K562 (cell line): ENCODE measurements around the gene SIGLEC9. TPM values are rescaled to one million over a fixed set of nuclear protein-coding genes. Genes with fewer than 3 reads are reported as not detected.
A peak's percentile ranks its signal among the peaks of the same experiment; 100 is the strongest.

Experiments
- E2F3 ChIP-seq: fragments of 250-450 bp; sonication (Bioruptor Pico); IDR thresholded peaks from 2 replicates; pipeline ENCODE4 v1.4.0; 2020; ENCODE audit warnings: mild to moderate bottlenecking
- FOSL1 ChIP-seq: fragments of 200-800 bp; sonication (Bioruptor generic); conservative IDR thresholded peaks from 2 replicates; pipeline ENCODE4 v1.6.1; 2016; ENCODE audit warnings: missing genetic modification characterization, missing compliant biosample characterization
- GABPB1 ChIP-seq: sonication (generic); formaldehyde crosslinking; IDR thresholded peaks from 2 replicates; pipeline ENCODE4 v1.8.0; 2022; ENCODE audit warnings: mild to moderate bottlenecking, missing genetic modification reagents
- GATAD2A ChIP-seq: fragments of 450-650 bp; IDR thresholded peaks from 2 replicates; pipeline ENCODE4 v1.6.1; 2017
- KLF6 ChIP-seq: fragments of 250-450 bp; sonication (Bioruptor Pico); IDR thresholded peaks from 2 replicates; pipeline ENCODE4 v1.4.0; 2020; ENCODE audit warnings: mild to moderate bottlenecking, moderate library complexity, borderline replicate concordance
- POLR2H ChIP-seq: IDR thresholded peaks from 2 replicates; pipeline ENCODE4 v1.6.1; 2016; ENCODE audit warnings: missing genetic modification characterization, low read depth, mild to moderate bottlenecking, control low read depth, missing compliant biosample characterization, moderate library complexity
- PPARD ChIP-seq: fragments of 250-450 bp; sonication (Bioruptor Pico); IDR thresholded peaks from 2 replicates; pipeline ENCODE4 v1.8.0; 2022; ENCODE audit warnings: inconsistent platforms, mild to moderate bottlenecking, moderate library complexity
- SIX5 ChIP-seq, 2 experiments: IDR thresholded peaks; 2 replicates each; pipeline ENCODE4 v1.6.1; 2011; ENCODE audit warnings: low read length in 2 of 2, borderline replicate concordance in 1 of 2, low read depth in 1 of 2, mild to moderate bottlenecking in 1 of 2, moderate library complexity in 1 of 2; ENCODE audit not compliant: insufficient read depth in 1 of 2
- SUPT5H ChIP-seq: fragments of 450-650 bp; IDR thresholded peaks from 2 replicates; pipeline ENCODE4 v1.6.1; 2016
- TBP ChIP-seq: optimal IDR thresholded peaks from 2 replicates; pipeline ENCODE3; 2011; ENCODE audit warnings: low read depth, low read length, improper control_type of control experiment
- polyA plus RNA-seq, 8 experiments: library from polyadenylated mRNA; depleted of rRNA in 4 of 8; stranded (reverse) in 5 of 8; unstranded in 3 of 8; fragments of >200 nt; fragmentation: Nextera tagmentation in 2 of 8; fragmentation: Illumina TruSeq in 1 of 8; extraction: Ambion mirVana in 2 of 8; extraction: Trizol in 1 of 8; gene quantifications; 2 replicates each; pipeline versions ENCODE4 v1.2.1 to v1.2.3, GENCODE V29; 2011 to 2014; ENCODE audit warnings: inconsistent platforms in 1 of 8, missing spikeins in 1 of 8
- total RNA-seq, 7 experiments: library from RNA; depleted of rRNA in 6 of 7; stranded (reverse); fragments of >200 nt in 6 of 7; fragmentation: Illumina TruSeq in 2 of 7; extraction: Trizol in 2 of 7; gene quantifications; 2 replicates each; pipeline versions ENCODE4 v1.2.1 to v1.2.3, GENCODE V29; 2011 to 2021; ENCODE audit warnings: low replicate concordance in 1 of 7
- TF ChIP-seq, protein P1 (sequence below): fragments of 250-450 bp; sonication (Bioruptor Pico); IDR thresholded peaks from 2 replicates; pipeline ENCODE4 v1.8.0; 2022; ENCODE audit warnings: moderate library complexity, mild to moderate bottlenecking, inconsistent platforms
- TF ChIP-seq, protein P2 (sequence below): fragments of 450-650 bp; IDR thresholded peaks from 2 replicates; pipeline ENCODE4 v1.7.1; 2018; ENCODE audit warnings: mild to moderate bottlenecking, low read depth; ENCODE audit not compliant: partially characterized antibody
- TF ChIP-seq, protein P3 (sequence below), 2 experiments: fragments of 450-650 bp; formaldehyde crosslinking in 1 of 2; IDR thresholded peaks; 2 replicates each; pipeline versions ENCODE4 v1.4.0 to v1.6.1; 2014 to 2020; ENCODE audit warnings: mild to moderate bottlenecking in 2 of 2, borderline replicate concordance in 1 of 2, low read depth in 1 of 2
- TF ChIP-seq, protein P4 (sequence below): sonication (generic); formaldehyde crosslinking; IDR thresholded peaks from 2 replicates; pipeline ENCODE4 v1.5.0; 2020; ENCODE audit warnings: missing genetic modification reagents

SIGLEC9 gene
- total and polyA plus RNA-seq, 9 of the 15 experiments (the other 6 are each of a cell fraction or from before 2014, with no cell fraction given), result 0.09 to 0.34 (median 0.22) TPM; not detected in 4

DNA sequence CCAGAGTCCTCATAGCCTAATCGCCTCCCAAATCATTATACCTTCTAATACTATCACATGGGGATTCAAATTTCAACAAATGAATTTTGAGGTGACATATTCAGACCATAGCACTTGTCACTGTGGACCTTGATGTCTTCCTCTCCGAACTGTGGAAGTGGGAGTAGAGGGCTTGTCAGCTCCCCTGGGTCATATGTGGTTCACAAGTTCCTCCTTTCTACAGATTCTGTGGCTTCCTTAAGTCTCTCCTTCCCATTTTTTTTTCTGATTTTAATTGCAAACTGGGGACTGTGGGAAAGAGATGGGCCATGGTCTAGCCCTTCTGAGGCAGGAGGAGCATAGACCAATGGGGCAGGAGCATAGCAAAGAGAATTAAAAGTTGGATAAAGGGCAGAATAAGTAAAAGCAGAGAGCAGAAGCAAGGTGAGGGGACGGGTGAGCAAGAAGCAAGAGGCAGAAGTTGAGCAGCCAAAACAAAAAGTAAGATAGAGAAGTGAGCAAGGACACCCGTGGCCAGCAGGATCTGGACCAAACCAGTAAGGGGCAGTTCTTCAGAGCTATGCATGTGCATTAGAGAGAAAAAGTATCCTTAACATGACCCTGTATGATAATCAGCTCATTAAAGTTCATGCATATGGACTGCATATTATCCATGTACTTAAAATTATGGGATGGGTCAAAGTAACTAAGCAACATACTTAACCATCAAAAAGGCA is 14.8 kb downstream of the SIGLEC9 start (continued):
- TF ChIP-seq, protein P1, sequence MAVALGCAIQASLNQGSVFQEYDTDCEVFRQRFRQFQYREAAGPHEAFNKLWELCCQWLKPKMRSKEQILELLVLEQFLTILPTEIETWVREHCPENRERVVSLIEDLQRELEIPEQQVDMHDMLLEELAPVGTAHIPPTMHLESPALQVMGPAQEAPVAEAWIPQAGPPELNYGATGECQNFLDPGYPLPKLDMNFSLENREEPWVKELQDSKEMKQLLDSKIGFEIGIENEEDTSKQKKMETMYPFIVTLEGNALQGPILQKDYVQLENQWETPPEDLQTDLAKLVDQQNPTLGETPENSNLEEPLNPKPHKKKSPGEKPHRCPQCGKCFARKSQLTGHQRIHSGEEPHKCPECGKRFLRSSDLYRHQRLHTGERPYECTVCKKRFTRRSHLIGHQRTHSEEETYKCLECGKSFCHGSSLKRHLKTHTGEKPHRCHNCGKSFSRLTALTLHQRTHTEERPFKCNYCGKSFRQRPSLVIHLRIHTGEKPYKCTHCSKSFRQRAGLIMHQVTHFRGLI (CRISPR knock-in tag), result no peak
- TF ChIP-seq, protein P2, sequence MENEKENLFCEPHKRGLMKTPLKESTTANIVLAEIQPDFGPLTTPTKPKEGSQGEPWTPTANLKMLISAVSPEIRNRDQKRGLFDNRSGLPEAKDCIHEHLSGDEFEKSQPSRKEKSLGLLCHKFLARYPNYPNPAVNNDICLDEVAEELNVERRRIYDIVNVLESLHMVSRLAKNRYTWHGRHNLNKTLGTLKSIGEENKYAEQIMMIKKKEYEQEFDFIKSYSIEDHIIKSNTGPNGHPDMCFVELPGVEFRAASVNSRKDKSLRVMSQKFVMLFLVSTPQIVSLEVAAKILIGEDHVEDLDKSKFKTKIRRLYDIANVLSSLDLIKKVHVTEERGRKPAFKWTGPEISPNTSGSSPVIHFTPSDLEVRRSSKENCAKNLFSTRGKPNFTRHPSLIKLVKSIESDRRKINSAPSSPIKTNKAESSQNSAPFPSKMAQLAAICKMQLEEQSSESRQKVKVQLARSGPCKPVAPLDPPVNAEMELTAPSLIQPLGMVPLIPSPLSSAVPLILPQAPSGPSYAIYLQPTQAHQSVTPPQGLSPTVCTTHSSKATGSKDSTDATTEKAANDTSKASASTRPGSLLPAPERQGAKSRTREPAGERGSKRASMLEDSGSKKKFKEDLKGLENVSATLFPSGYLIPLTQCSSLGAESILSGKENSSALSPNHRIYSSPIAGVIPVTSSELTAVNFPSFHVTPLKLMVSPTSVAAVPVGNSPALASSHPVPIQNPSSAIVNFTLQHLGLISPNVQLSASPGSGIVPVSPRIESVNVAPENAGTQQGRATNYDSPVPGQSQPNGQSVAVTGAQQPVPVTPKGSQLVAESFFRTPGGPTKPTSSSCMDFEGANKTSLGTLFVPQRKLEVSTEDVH, result no peak
- no peak for TF ChIP-seq E2F3
- TF ChIP-seq PPARD (CRISPR knock-in tag), result no peak
- TF ChIP-seq POLR2H, result no peak
- no peak for TF ChIP-seq SUPT5H
- no peak for TF ChIP-seq KLF6 (CRISPR knock-in tag)
- no peak for TF ChIP-seq SIX5 (IDR thresholded peaks at IDR 0.05; ENCODE audit: borderline replicate concordance in 1 of 2, insufficient read depth in 1 of 2, low read depth in 1 of 2, low read length in 2 of 2)
- TF ChIP-seq GATAD2A, result no peak
- TF ChIP-seq, protein P3, sequence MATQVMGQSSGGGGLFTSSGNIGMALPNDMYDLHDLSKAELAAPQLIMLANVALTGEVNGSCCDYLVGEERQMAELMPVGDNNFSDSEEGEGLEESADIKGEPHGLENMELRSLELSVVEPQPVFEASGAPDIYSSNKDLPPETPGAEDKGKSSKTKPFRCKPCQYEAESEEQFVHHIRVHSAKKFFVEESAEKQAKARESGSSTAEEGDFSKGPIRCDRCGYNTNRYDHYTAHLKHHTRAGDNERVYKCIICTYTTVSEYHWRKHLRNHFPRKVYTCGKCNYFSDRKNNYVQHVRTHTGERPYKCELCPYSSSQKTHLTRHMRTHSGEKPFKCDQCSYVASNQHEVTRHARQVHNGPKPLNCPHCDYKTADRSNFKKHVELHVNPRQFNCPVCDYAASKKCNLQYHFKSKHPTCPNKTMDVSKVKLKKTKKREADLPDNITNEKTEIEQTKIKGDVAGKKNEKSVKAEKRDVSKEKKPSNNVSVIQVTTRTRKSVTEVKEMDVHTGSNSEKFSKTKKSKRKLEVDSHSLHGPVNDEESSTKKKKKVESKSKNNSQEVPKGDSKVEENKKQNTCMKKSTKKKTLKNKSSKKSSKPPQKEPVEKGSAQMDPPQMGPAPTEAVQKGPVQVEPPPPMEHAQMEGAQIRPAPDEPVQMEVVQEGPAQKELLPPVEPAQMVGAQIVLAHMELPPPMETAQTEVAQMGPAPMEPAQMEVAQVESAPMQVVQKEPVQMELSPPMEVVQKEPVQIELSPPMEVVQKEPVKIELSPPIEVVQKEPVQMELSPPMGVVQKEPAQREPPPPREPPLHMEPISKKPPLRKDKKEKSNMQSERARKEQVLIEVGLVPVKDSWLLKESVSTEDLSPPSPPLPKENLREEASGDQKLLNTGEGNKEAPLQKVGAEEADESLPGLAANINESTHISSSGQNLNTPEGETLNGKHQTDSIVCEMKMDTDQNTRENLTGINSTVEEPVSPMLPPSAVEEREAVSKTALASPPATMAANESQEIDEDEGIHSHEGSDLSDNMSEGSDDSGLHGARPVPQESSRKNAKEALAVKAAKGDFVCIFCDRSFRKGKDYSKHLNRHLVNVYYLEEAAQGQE (IDR thresholded peaks at IDR 0.05; ENCODE audit: borderline replicate concordance), result peak; percentile 91
- TF ChIP-seq, protein P3 (CRISPR knock-in tag; IDR thresholded peaks at IDR 0.05; ENCODE audit: low read depth), result no peak
- no peak for TF ChIP-seq GABPB1 (CRISPR knock-in tag)
- TF ChIP-seq FOSL1, result no peak
- TF ChIP-seq, protein P4, sequence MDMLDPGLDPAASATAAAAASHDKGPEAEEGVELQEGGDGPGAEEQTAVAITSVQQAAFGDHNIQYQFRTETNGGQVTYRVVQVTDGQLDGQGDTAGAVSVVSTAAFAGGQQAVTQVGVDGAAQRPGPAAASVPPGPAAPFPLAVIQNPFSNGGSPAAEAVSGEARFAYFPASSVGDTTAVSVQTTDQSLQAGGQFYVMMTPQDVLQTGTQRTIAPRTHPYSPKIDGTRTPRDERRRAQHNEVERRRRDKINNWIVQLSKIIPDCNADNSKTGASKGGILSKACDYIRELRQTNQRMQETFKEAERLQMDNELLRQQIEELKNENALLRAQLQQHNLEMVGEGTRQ (CRISPR knock-in tag), result no peak
- no peak for TF ChIP-seq TBP
- TF ChIP-seq, all 486 proteins: peak for 3
